ENCODE measurements around the gene GSAP.
"Not testable (repeated sequence)": the region's sequence is repeated elsewhere in the genome, so short reads cannot be mapped to it uniquely, and the experiment has no call there.

The GSAP gene

GRCh38 chr7:77415823-77416620 lies at the start of gene GSAP:
GSAP (minus strand) TSS chr7:77416349; CDS start chr7:77416321, 28 bp downstream.
- peak; percentile 57 for DNase-seq

- DNase-seq: no peak
Observed at GRCh38 chr7:77465256-77465655, 49.1 kb upstream of the GSAP start.

- DNase-seq: no peak
Observed at GRCh38 chr7:77464589-77464988, 48.4 kb upstream of the GSAP start.

GRCh38 chr7:77463632-77464031 lies 47.5 kb upstream of the GSAP start:
- not testable (repeated sequence) for DNase-seq

- no peak for DNase-seq
Observed at GRCh38 chr7:77461842-77462241, 45.7 kb upstream of the GSAP start.

- DNase-seq: no peak
Observed at GRCh38 chr7:77461246-77461645, 45.1 kb upstream of the GSAP start.

GRCh38 chr7:77460057-77460486 lies 43.9 kb upstream of the GSAP start:
- no peak for DNase-seq

- DNase-seq: no peak
Observed at GRCh38 chr7:77459311-77459726, 43.2 kb upstream of the GSAP start.

- DNase-seq: no peak
Observed at GRCh38 chr7:77458786-77459185, 42.6 kb upstream of the GSAP start.

GRCh38 chr7:77457779-77458178 lies 41.6 kb upstream of the GSAP start:
- no peak for DNase-seq

GRCh38 chr7:77456696-77457095 lies 40.5 kb upstream of the GSAP start:
- no peak for DNase-seq

- DNase-seq: no peak
Observed at GRCh38 chr7:77455321-77455720, 39.2 kb upstream of the GSAP start.

- DNase-seq: no peak
Observed at GRCh38 chr7:77454802-77455201, 38.7 kb upstream of the GSAP start.

GRCh38 chr7:77453531-77453930 lies 37.4 kb upstream of the GSAP start:
- no peak for DNase-seq

GRCh38 chr7:77451950-77452349 lies 35.8 kb upstream of the GSAP start:
- DNase-seq: not testable (repeated sequence)

GRCh38 chr7:77450613-77451012 lies 34.5 kb upstream of the GSAP start:
- no peak for DNase-seq

GRCh38 chr7:77450054-77450453 lies 33.9 kb upstream of the GSAP start:
- no peak for DNase-seq

GRCh38 chr7:77447616-77448015 lies 31.5 kb upstream of the GSAP start:
- no peak for DNase-seq

GRCh38 chr7:77444123-77444522 lies 28.0 kb upstream of the GSAP start:
- no peak for DNase-seq

- no peak for DNase-seq
Observed at GRCh38 chr7:77443042-77443441, 26.9 kb upstream of the GSAP start.

GRCh38 chr7:77442636-77443035 lies 26.5 kb upstream of the GSAP start:
- DNase-seq: no peak

- no peak for DNase-seq
Observed at GRCh38 chr7:77441046-77441445, 24.9 kb upstream of the GSAP start.

GRCh38 chr7:77439572-77439971 lies 23.4 kb upstream of the GSAP start:
- DNase-seq: no peak

- DNase-seq: no peak
Observed at GRCh38 chr7:77438131-77438530, 22.0 kb upstream of the GSAP start.
